ENCODE results near the gene CDK14.

Gene CDK14

GRCh38 chr7:90833443-90833842 is 237.3 kb downstream of the CDK14 start:
- TF ChIP-seq EZH2phosphoT487 (IDR thresholded peaks at IDR 0.05; ENCODE audit: borderline replicate concordance) (no peak), CTCF (conservative IDR thresholded peaks at IDR 0.05; ENCODE audit: low read length) (no peak)
- H3K4me1 ChIP-seq (ENCODE audit: insufficient read depth, low read length, poor library complexity, severe bottlenecking) = no peaks in the 10 kb centered on the region
- no peaks in the 10 kb centered on the region for H3K79me2 ChIP-seq (ENCODE audit: insufficient read depth, low read length)
- no peaks in the 10 kb centered on the region for H3K27me3 ChIP-seq (ENCODE audit: insufficient read depth, low read length, poor library complexity, severe bottlenecking)
- no peak overlapping the region for H3K4me3 ChIP-seq (ENCODE audit: low read length, poor library complexity, severe bottlenecking)
- no peaks in the 10 kb centered on the region for H3K36me3 ChIP-seq (ENCODE audit: insufficient read depth, low read length)
- no peaks in the 10 kb centered on the region for H4K20me1 ChIP-seq (ENCODE audit: insufficient read depth, low read length, poor library complexity, severe bottlenecking)
- no peak overlapping the region for H2AFZ ChIP-seq (ENCODE audit: low read length)
- H3F3A ChIP-seq (ENCODE audit: low read depth) = no peaks in the 10 kb centered on the region
- H3K9me2 ChIP-seq (replicated peaks; ENCODE audit: low read depth, low read length) = no peaks in the 10 kb centered on the region
- no peak overlapping the region for H3K4me2 ChIP-seq (ENCODE audit: low read depth, low read length, poor library complexity, severe bottlenecking)
- H3K9ac ChIP-seq (ENCODE audit: low read depth, low read length, poor library complexity, severe bottlenecking) = no peak overlapping the region
- H3K9me3 ChIP-seq (ENCODE audit: insufficient read depth, low read depth, low read length) = no peaks in the 10 kb centered on the region; the same call in 1 of the 2 replicates

GRCh38 chr7:90834771-90835170 is 238.7 kb downstream of the CDK14 start:
- Histone ChIP-seq H3K4me3 (ENCODE audit: low read length, poor library complexity, severe bottlenecking) (no peak overlapping the region), H3K79me2 (ENCODE audit: insufficient read depth, low read length) (no peaks in the 10 kb centered on the region), H3K9me2 (replicated peaks; ENCODE audit: low read depth, low read length) (no peaks in the 10 kb centered on the region), H3K9me3 (ENCODE audit: insufficient read depth, low read depth, low read length) (no peaks in the 10 kb centered on the region; the same call in 1 of the 2 replicates), H4K20me1 (ENCODE audit: insufficient read depth, low read length, poor library complexity, severe bottlenecking) (no peaks in the 10 kb centered on the region), H3K9ac (ENCODE audit: low read depth, low read length, poor library complexity, severe bottlenecking) (no peak overlapping the region), H3K36me3 (ENCODE audit: insufficient read depth, low read length) (no peaks in the 10 kb centered on the region), H3F3A (ENCODE audit: low read depth) (no peaks in the 10 kb centered on the region), H3K4me1 (ENCODE audit: insufficient read depth, low read length, poor library complexity, severe bottlenecking) (no peaks in the 10 kb centered on the region), H3K27me3 (ENCODE audit: insufficient read depth, low read length, poor library complexity, severe bottlenecking) (no peaks in the 10 kb centered on the region), H2AFZ (ENCODE audit: low read length) (no peak overlapping the region), H3K4me2 (ENCODE audit: low read depth, low read length, poor library complexity, severe bottlenecking) (no peak overlapping the region)
- TF ChIP-seq CTCF (conservative IDR thresholded peaks at IDR 0.05; ENCODE audit: low read length) = no peak
- no peak for TF ChIP-seq EZH2phosphoT487 (IDR thresholded peaks at IDR 0.05; ENCODE audit: borderline replicate concordance)

- Histone ChIP-seq H3K4me2 (ENCODE audit: low read depth, low read length, poor library complexity, severe bottlenecking) (no peak overlapping the region), H3K4me1 (ENCODE audit: insufficient read depth, low read length, poor library complexity, severe bottlenecking) (no peaks in the 10 kb centered on the region), H4K20me1 (ENCODE audit: insufficient read depth, low read length, poor library complexity, severe bottlenecking) (no peaks in the 10 kb centered on the region), H3K36me3 (ENCODE audit: insufficient read depth, low read length) (no peaks in the 10 kb centered on the region), H3K9me2 (replicated peaks; ENCODE audit: low read depth, low read length) (no peaks in the 10 kb centered on the region), H2AFZ (ENCODE audit: low read length) (no peak overlapping the region), H3K9ac (ENCODE audit: low read depth, low read length, poor library complexity, severe bottlenecking) (no peak overlapping the region), H3K4me3 (ENCODE audit: low read length, poor library complexity, severe bottlenecking) (no peak overlapping the region), H3F3A (ENCODE audit: low read depth) (no peaks in the 10 kb centered on the region), H3K79me2 (ENCODE audit: insufficient read depth, low read length) (no peaks in the 10 kb centered on the region), H3K9me3 (ENCODE audit: insufficient read depth, low read depth, low read length) (no peaks in the 10 kb centered on the region), H3K27me3 (ENCODE audit: insufficient read depth, low read length, poor library complexity, severe bottlenecking) (no peaks in the 10 kb centered on the region)
- TF ChIP-seq EZH2phosphoT487 (IDR thresholded peaks at IDR 0.05; ENCODE audit: borderline replicate concordance) (no peak), CTCF (conservative IDR thresholded peaks at IDR 0.05; ENCODE audit: low read length) (no peak)
Observed at GRCh38 chr7:90835861-90836260, 239.7 kb downstream of the CDK14 start.

All from Loucy (cell line).